Caco-2 (cell line): ENCODE measurements around the gene PRKAB2. TPM values are rescaled to one million over a fixed set of nuclear protein-coding genes. Genes with fewer than 3 reads are reported as not detected.
"Not testable (repeated sequence)": the region's sequence is repeated elsewhere in the genome, so short reads cannot be mapped to it uniquely, and the experiment has no call there.

Experiments
- BruUV-seq: library from RNA; stranded (reverse); fragments of 400-500 nt; replicated peaks from 2 replicates; lab custom pipeline; 2021; lab: Mats Ljungman, UMichigan
- CTCF ChIA-PET: fragments of 300-600 bp; sonication (Branson Sonifier 250); formaldehyde crosslinking; loops from one replicate; lab custom pipeline; 2022; ENCODE audit warnings: antibody characterized with exemption; lab: Charles Lee
- POLR2A ChIA-PET: fragments of 300-600 bp; sonication (Branson Sonifier 250); formaldehyde crosslinking; loops from one replicate; lab custom pipeline; 2022; ENCODE audit warnings: antibody characterized with exemption; lab: Charles Lee
- DNase-seq, 2 experiments: peaks; one replicate each; pipeline versions ENCODE4 v3.0.0 to v3.0.0-alpha.2; 2020 to 2022
- H3K27me3 ChIP-seq: replicated peaks from 2 replicates; pipeline ENCODE4 v1.6.0; 2011; ENCODE audit warnings: low read length; ENCODE audit not compliant: control insufficient read depth, insufficient read depth
- H3K36me3 ChIP-seq: 2 replicates; pipeline ENCODE4 v1.5.1; 2011; ENCODE audit warnings: low read length; ENCODE audit not compliant: control insufficient read depth, insufficient read depth
- H3K4me1 ChIP-seq: fragments of 250-450 bp; sonication (Bioruptor Pico); 2 replicates; pipeline ENCODE4 v1.5.1; 2020; ENCODE audit warnings: mild to moderate bottlenecking
- H3K4me3 ChIP-seq: 2 replicates; pipeline ENCODE4 v1.5.1; 2011; ENCODE audit warnings: low read depth, mild to moderate bottlenecking, control low read depth, low read length
- H3K9me3 ChIP-seq: fragments of 250-450 bp; sonication (Bioruptor Pico); 2 replicates; pipeline ENCODE4 v1.5.1; 2020; ENCODE audit warnings: mild to moderate bottlenecking, moderate library complexity
- H3K27ac Mint-ChIP-seq: one replicate; pipeline ENCODE4 v1.8.0; 2022; ENCODE audit warnings: mixed read lengths; ENCODE audit not compliant: unreplicated experiment
- H3K27me3 Mint-ChIP-seq: one replicate; pipeline ENCODE4 v1.8.0; 2022; ENCODE audit warnings: mixed read lengths; ENCODE audit not compliant: insufficient read depth, unreplicated experiment
- H3K36me3 Mint-ChIP-seq: one replicate; pipeline ENCODE4 v1.8.0; 2022; ENCODE audit warnings: mild to moderate bottlenecking, mixed read lengths; ENCODE audit not compliant: insufficient read depth, unreplicated experiment
- H3K4me1 Mint-ChIP-seq: one replicate; pipeline ENCODE4 v1.8.0; 2022; ENCODE audit warnings: low read depth, mixed read lengths; ENCODE audit not compliant: unreplicated experiment
- H3K4me3 Mint-ChIP-seq: one replicate; pipeline ENCODE4 v1.8.0; 2022; ENCODE audit warnings: mild to moderate bottlenecking, moderate library complexity, mixed read lengths; ENCODE audit not compliant: unreplicated experiment
- H3K9me3 Mint-ChIP-seq: one replicate; pipeline ENCODE4 v1.8.0; 2022; ENCODE audit warnings: mixed read lengths; ENCODE audit not compliant: unreplicated experiment
- CTCF ChIP-seq, 2 experiments: fragments of 200-600 bp in 1 of 2; IDR thresholded peaks; 1 replicate in 1 of 2; 2 replicates in 1 of 2; pipeline versions ENCODE4 v1.5.1 to v1.8.0; 2011 to 2022; ENCODE audit warnings: antibody characterized with exemption in 1 of 2, control low read depth in 1 of 2, inconsistent platforms in 1 of 2, low read depth in 1 of 2, low read length in 1 of 2, mild to moderate bottlenecking in 1 of 2, moderate library complexity in 1 of 2; ENCODE audit not compliant: insufficient read depth in 1 of 2, severe bottlenecking in 1 of 2, unreplicated experiment in 1 of 2
- intact Hi-C: fragments of 100-400 bp; cut with micrococcal nuclease; formaldehyde crosslinking; loops from one replicate; pipeline ENCODE4 v1.10.0; 2022; ENCODE audit not compliant: unreplicated experiment
- total RNA-seq: library from RNA; stranded (reverse); gene quantifications from 2 replicates; pipeline ENCODE4 v1.2.3, GENCODE V29; 2022

Gene PRKAB2
- total RNA-seq, 1 experiment from 2014 or later = 30.1 TPM

- no peak overlapping the region for H3K27ac Mint-ChIP-seq
- no peaks in the 10 kb centered on the region for H3K36me3 Mint-ChIP-seq
- BruUV-seq = no TSS peak
- no peaks in the 10 kb centered on the region for H3K27me3 Mint-ChIP-seq
- H3K9me3 Mint-ChIP-seq = no peaks in the 10 kb centered on the region
- Histone ChIP-seq H3K4me3 (no peak overlapping the region), H3K4me1 (no peaks in the 10 kb centered on the region), H3K27me3 (no peaks in the 10 kb centered on the region), H3K36me3 (no peaks in the 10 kb centered on the region), H3K9me3 (no peaks in the 10 kb centered on the region)
- no peaks in the 10 kb centered on the region for H3K4me1 Mint-ChIP-seq
- intact Hi-C loops = no loop called here
- CTCF ChIA-PET = no interaction called here
- no peak for TF ChIP-seq CTCF (IDR thresholded peaks at IDR 0.05; ENCODE audit: insufficient read depth in 1 of 2, low read depth in 1 of 2, low read length in 1 of 2, severe bottlenecking in 1 of 2, unreplicated experiment in 1 of 2)
- DNase-seq = no peak
- POLR2A ChIA-PET = interaction anchor here (0.7 kb wide), 1 partner anchor 28 kb away, joined by 3 read pairs; no protein-coding TSS in a partner anchor
- no peak overlapping the region for H3K4me3 Mint-ChIP-seq
Observed at GRCh38 chr1:147201786-147202185, 29.5 kb upstream of the PRKAB2 start.

- Histone ChIP-seq H3K4me3 (no peak overlapping the region), H3K36me3 (no peaks in the 10 kb centered on the region), H3K4me1 (no peaks in the 10 kb centered on the region), H3K27me3 (no peaks in the 10 kb centered on the region), H3K9me3 (no peaks in the 10 kb centered on the region)
- H3K4me3 Mint-ChIP-seq = no peak overlapping the region
- BruUV-seq = no TSS peak
- H3K27ac Mint-ChIP-seq = no peak overlapping the region
- intact Hi-C loops = no loop called here
- ChIA-PET POLR2A (no interaction called here), CTCF (interaction anchor here (0.9 kb wide), 1 partner anchor 41 kb away, joined by 3 read pairs; the partner anchor contains the start of gene CHD1L)
- no peaks in the 10 kb centered on the region for H3K4me1 Mint-ChIP-seq
- no peak for TF ChIP-seq CTCF (IDR thresholded peaks at IDR 0.05; ENCODE audit: insufficient read depth in 1 of 2, low read depth in 1 of 2, low read length in 1 of 2, severe bottlenecking in 1 of 2, unreplicated experiment in 1 of 2)
- no peaks in the 10 kb centered on the region for H3K9me3 Mint-ChIP-seq
- no peaks in the 10 kb centered on the region for H3K27me3 Mint-ChIP-seq
- no peaks in the 10 kb centered on the region for H3K36me3 Mint-ChIP-seq
- no peak for DNase-seq
Observed at GRCh38 chr1:147201276-147201675, 29.0 kb upstream of the PRKAB2 start.

- H3K9me3 Mint-ChIP-seq, H3K27me3 Mint-ChIP-seq, H3K4me1 Mint-ChIP-seq, H3K9me3 ChIP-seq, H3K27ac Mint-ChIP-seq, H3K4me3 ChIP-seq, H3K4me1 ChIP-seq, intact Hi-C loops, BruUV-seq, H3K36me3 ChIP-seq, H3K27me3 ChIP-seq, H3K36me3 Mint-ChIP-seq, DNase-seq, POLR2A ChIA-PET, H3K4me3 Mint-ChIP-seq, CTCF ChIA-PET: not testable (repeated sequence)
Observed at GRCh38 chr1:147197324-147197723, 25.1 kb upstream of the PRKAB2 start.
